Esophagus squamous epithelium (tissue), 5 donors: Measurements from ENCODE around the gene PABPC1L2A. TPM values are rescaled to one million over a fixed set of nuclear protein-coding genes. Genes with fewer than 3 reads are reported as not detected.
"Not testable (repeated sequence)": the region's sequence is repeated elsewhere in the genome, so short reads cannot be mapped to it uniquely, and the experiment has no call there.

Source experiments
- DNase-seq: peaks from one replicate; lab custom pipeline; 2025; lab: John Stamatoyannopoulos, UW
- H3K27ac ChIP-seq, 4 donors: fragments of 200-600 bp; sonication (generic); one replicate each; pipeline ENCODE4 v1.5.1; 2016 to 2019; ENCODE audit warnings: mild to moderate bottlenecking in 1 of 4
- H3K27me3 ChIP-seq, 4 donors: fragments of 200-600 bp; sonication (generic); 1 replicate in 3 of 4; 2 replicates in 1 of 4; pipeline versions ENCODE4 v1.5.1 to v1.6.0; 2017 to 2021; ENCODE audit warnings: antibody characterized with exemption in 1 of 4
- H3K36me3 ChIP-seq, 3 donors: fragments of 200-600 bp; sonication (generic); one replicate each; pipeline ENCODE4 v1.5.1; 2016 to 2019
- H3K4me1 ChIP-seq, 3 donors: fragments of 200-600 bp; sonication (generic); one replicate each; pipeline ENCODE4 v1.5.1; 2017 to 2019
- H3K4me3 ChIP-seq, 4 donors: fragments of 200-600 bp; sonication (generic); 1 replicate in 3 of 4; 2 replicates in 1 of 4; pipeline ENCODE4 v1.5.1; 2016 to 2019; ENCODE audit warnings: mild to moderate bottlenecking in 2 of 4, moderate library complexity in 1 of 4
- H3K9me3 ChIP-seq, 3 donors: fragments of 200-600 bp; sonication (generic); one replicate each; pipeline ENCODE4 v1.5.1; 2016 to 2019
- CTCF ChIP-seq, 6 experiments: fragments of 450-650 bp in 4 of 6; fragments of 200-600 bp in 2 of 6; sonication (generic) in 2 of 6; IDR thresholded peaks; one replicate each; pipeline ENCODE4 v1.5.1; 2016 to 2019; ENCODE audit warnings: antibody characterized with exemption in 6 of 6, mild to moderate bottlenecking in 4 of 6, moderate library complexity in 4 of 6
- POLR2A ChIP-seq, 4 donors: fragments of 450-650 bp; IDR thresholded peaks; one replicate each; pipeline ENCODE4 v1.6.1; 2017; ENCODE audit warnings: antibody characterized with exemption in 4 of 4, mild to moderate bottlenecking in 4 of 4, moderate library complexity in 3 of 4
- WGBS, 2 donors: methylation state at CpG; one replicate each; pipeline ENCODE4 v1.1.5; 2018; 5-methylcytosine and 5-hydroxymethylcytosine counted together
- intact Hi-C: fragments of 100-400 bp; cut with DNase I; formaldehyde crosslinking; loops from one replicate; pipeline ENCODE4 v1.15.0; 2022
- total RNA-seq, 4 donors: library from RNA; depleted of rRNA; stranded (reverse); fragments of >200 nt; gene quantifications; one replicate each; pipeline ENCODE4 v1.1.0, GENCODE V29; 2016
- donor health status: DM: yes; HTN: yes; CAD: no.

The PABPC1L2A gene
- total RNA-seq, result not detected

DNA sequence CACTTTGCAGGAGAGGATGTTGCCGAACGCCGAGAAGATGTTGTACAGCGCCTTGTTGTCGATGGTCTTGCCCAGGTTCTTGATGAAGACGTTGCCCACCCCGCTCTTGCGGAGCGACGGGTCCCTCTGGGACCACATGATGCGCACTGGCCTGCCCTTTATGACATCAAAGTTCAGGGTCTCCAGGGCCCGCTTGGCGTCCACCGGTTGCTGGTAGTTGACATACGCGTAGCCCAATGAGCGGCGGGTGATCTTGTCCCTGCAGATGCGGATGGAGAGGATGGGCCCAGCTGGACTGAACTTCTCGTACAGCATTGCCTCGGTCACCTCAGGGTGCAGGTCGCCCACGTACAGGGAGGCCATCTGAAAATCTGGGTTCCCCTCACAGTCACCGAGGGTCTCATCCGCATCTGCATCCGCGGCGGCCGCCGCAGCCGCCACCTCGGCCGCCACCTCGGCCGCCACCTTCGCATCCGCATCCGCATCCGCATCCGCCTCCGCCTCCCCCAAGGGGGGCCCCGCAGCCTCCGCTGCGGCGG is at the start of gene PABPC1L2A:
TSS of gene PABPC1L2A (minus strand) at position 489 of the 539 bp plus-strand sequence. CDS start at position 363, 126 bp downstream.
- intact Hi-C loops, H3K9me3 ChIP-seq, H3K27ac ChIP-seq, H3K36me3 ChIP-seq, DNase-seq, H3K4me3 ChIP-seq, H3K4me1 ChIP-seq: not testable (repeated sequence)
- no CpG with 5 or more reads among the region's 45 CpGs for WGBS, 2 donors
- H3K27me3 ChIP-seq, result peaks cover 0 to 12% (median 0%) of the 10 kb centered on the region in 4 donors

GRCh38 chrX:73127700-73128241 is 48.5 kb upstream of the PABPC1L2A start:
- DNase-seq, result no peak
- no peak overlapping the region for H3K4me3 ChIP-seq
- H3K36me3 ChIP-seq, result no peaks in the 10 kb centered on the region
- no peak overlapping the region for H3K27ac ChIP-seq
- no peak for TF ChIP-seq POLR2A (IDR thresholded peaks at IDR 0.05)
- TF ChIP-seq CTCF (IDR thresholded peaks at IDR 0.05), result no peak
- no peaks in the 10 kb centered on the region for H3K9me3 ChIP-seq
- H3K27me3 ChIP-seq, result no peaks in the 10 kb centered on the region
- H3K4me1 ChIP-seq, result no peaks in the 10 kb centered on the region
- intact Hi-C loops, result no loop called here
- WGBS, 2 donors, result 34 to 68% methylated on average over 9 to 19 of the region's 23 CpGs

DNA sequence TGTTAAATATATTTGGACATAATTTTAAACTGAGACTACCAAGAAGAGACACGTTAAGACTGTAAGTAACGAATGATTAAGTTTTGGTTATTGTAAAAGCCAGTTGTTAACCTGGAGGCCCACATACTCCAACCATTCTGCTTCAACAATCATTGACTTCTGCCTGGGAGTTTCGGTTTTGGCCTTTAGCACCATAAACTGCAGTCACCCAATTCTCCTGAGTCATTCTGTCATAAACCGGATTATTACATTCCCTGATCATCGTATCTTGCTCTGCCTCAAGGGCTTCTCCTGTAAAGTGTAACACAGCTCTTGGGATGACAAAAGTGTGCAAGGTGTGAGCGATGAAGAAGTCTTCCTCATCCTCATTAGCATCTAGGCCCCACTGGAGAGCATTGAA is 46.9 kb upstream of the PABPC1L2A start:
- TF ChIP-seq POLR2A (IDR thresholded peaks at IDR 0.05) (no peak), CTCF (IDR thresholded peaks at IDR 0.05) (no peak)
- intact Hi-C loops, result no loop called here
- 79 to 95% methylated on average over 5 to 6 of the region's 6 CpGs for WGBS, 2 donors

GRCh38 chrX:73099505-73099904 is 20.2 kb upstream of the PABPC1L2A start:
- WGBS, 2 donors, result 95% methylated on average over 7 of the region's 9 CpGs; no CpG with 5 or more reads in 1 of the 2 donors
- intact Hi-C loops, H3K27ac ChIP-seq, H3K27me3 ChIP-seq, H3K4me3 ChIP-seq, H3K9me3 ChIP-seq, H3K4me1 ChIP-seq, DNase-seq, H3K36me3 ChIP-seq: not testable (repeated sequence)

More for the DNA sequence above, 46.9 kb upstream of the PABPC1L2A start:
- no peak overlapping the region for H3K4me3 ChIP-seq
- no peaks in the 10 kb centered on the region for H3K4me1 ChIP-seq
- H3K36me3 ChIP-seq, result no peaks in the 10 kb centered on the region
- H3K27ac ChIP-seq, result no peak overlapping the region
- no peaks in the 10 kb centered on the region for H3K27me3 ChIP-seq
- DNase-seq, result no peak
- H3K9me3 ChIP-seq, result no peaks in the 10 kb centered on the region

- DNase-seq, H3K4me1 ChIP-seq, H3K27ac ChIP-seq, H3K4me3 ChIP-seq, H3K36me3 ChIP-seq, H3K9me3 ChIP-seq, intact Hi-C loops, H3K27me3 ChIP-seq: not testable (repeated sequence)
- TF ChIP-seq CTCF (IDR thresholded peaks at IDR 0.05), result peak in 1 of 6 experiments; percentile 13
- WGBS, 2 donors, result 39 to 43% methylated on average over 1 of the region's 1 CpG
These were observed 7.5 kb upstream of the PABPC1L2A start for GRCh38 chrX:73086766-73087165.

GRCh38 chrX:73079884-73080283 is 572 bp upstream of the PABPC1L2A start:
- H3K27me3 ChIP-seq, result peaks cover 0 to 12% (median 0%) of the 10 kb centered on the region in 4 donors
- H3K4me1 ChIP-seq, H3K4me3 ChIP-seq, intact Hi-C loops, H3K36me3 ChIP-seq, DNase-seq, H3K9me3 ChIP-seq, H3K27ac ChIP-seq: not testable (repeated sequence)
- no CpG with 5 or more reads among the region's 44 CpGs for WGBS, 2 donors

- H3K36me3 ChIP-seq, H3K4me3 ChIP-seq, H3K27ac ChIP-seq, DNase-seq, H3K4me1 ChIP-seq, H3K9me3 ChIP-seq, intact Hi-C loops: not testable (repeated sequence)
- peaks cover 0 to 12% (median 0%) of the 10 kb centered on the region in 4 donors for H3K27me3 ChIP-seq
- WGBS, 2 donors, result no CpG with 5 or more reads among the region's 19 CpGs
These were observed 715 bp downstream of the PABPC1L2A start for GRCh38 chrX:73078597-73078996.
